OCI-LY3 (cell line): ENCODE data around the gene NEU4.

Experiments
- H2AFZ ChIP-seq: fragments of 200-600, 300-600 bp; shearing (Covaris generic); 2 replicates; pipeline ENCODE4 v1.6.0; 2014; ENCODE audit warnings: antibody characterized with exemption, low read depth, low read length
- H3K27ac ChIP-seq: fragments of 200-600, 300-600 bp; sonication (generic); 2 replicates; pipeline ENCODE4 v1.5.1; 2014; ENCODE audit warnings: mild to moderate bottlenecking, low read length, moderate library complexity, mixed read lengths
- H3K27me3 ChIP-seq: fragments of 200-600, 300-600 bp; sonication (generic); 2 replicates; pipeline ENCODE4 v1.6.1; 2014; ENCODE audit warnings: low read depth, low read length, mixed read lengths
- H3K36me3 ChIP-seq: fragments of 200-600, 300-600 bp; sonication (generic); replicated peaks from 2 replicates; pipeline ENCODE3; 2014; ENCODE audit warnings: low read depth, low read length, mixed read lengths
- H3K4me1 ChIP-seq: fragments of 300-600, 200-600 bp; sonication (generic); 2 replicates; pipeline ENCODE4 v1.6.1; 2014; ENCODE audit warnings: low read length, mixed read lengths
- H3K4me2 ChIP-seq: fragments of 200-600, 300-600 bp; sonication (generic); 2 replicates; pipeline ENCODE4 v1.6.1; 2014; ENCODE audit warnings: low read length, mixed read lengths
- H3K4me3 ChIP-seq: fragments of 300-600, 200-600 bp; sonication (generic); 2 replicates; pipeline ENCODE4 v1.5.1; 2014; ENCODE audit warnings: antibody characterized with exemption, mild to moderate bottlenecking, low read length, moderate library complexity
- H3K79me2 ChIP-seq: fragments of 300-600, 200-600 bp; shearing (Covaris generic); 2 replicates; pipeline ENCODE4 v1.6.1; 2014; ENCODE audit warnings: mild to moderate bottlenecking, low read length, mixed read lengths
- H3K9ac ChIP-seq: fragments of 300-600, 200-600 bp; shearing (Covaris generic); 2 replicates; pipeline ENCODE4 v1.6.0; 2014; ENCODE audit warnings: mild to moderate bottlenecking, low read length, moderate library complexity
- H3K9me3 ChIP-seq: fragments of 200-600, 300-600 bp; shearing (Covaris generic); 2 replicates; pipeline ENCODE4 v1.6.1; 2014; ENCODE audit warnings: low read length, mixed read lengths; ENCODE audit not compliant: insufficient read depth
- H4K20me1 ChIP-seq: fragments of 200-600, 300-600 bp; sonication (generic); 2 replicates; pipeline ENCODE4 v1.6.1; 2016; ENCODE audit warnings: low read length, mixed read lengths; ENCODE audit not compliant: insufficient read depth
- CTCF ChIP-seq: fragments of 200-600, 300-600 bp; sonication (generic); IDR thresholded peaks from 2 replicates; pipeline ENCODE4 v1.5.1; 2014; ENCODE audit warnings: antibody characterized with exemption, low read length, low read depth
- EZH2phosphoT487 ChIP-seq: fragments of 200-600 bp; shearing (Covaris generic); IDR thresholded peaks from 2 replicates; pipeline ENCODE4 v1.6.1; 2018; ENCODE audit warnings: antibody characterized with exemption, mixed run types, low read depth

The NEU4 gene

GRCh38 chr2:241793385-241793784, 15.6 kb upstream of the NEU4 start:
- H3K27me3 ChIP-seq: no peaks in the 10 kb centered on the region
- no peak overlapping the region for H2AFZ ChIP-seq
- peaks cover 11% of the 10 kb centered on the region for H3K4me1 ChIP-seq
- TF ChIP-seq EZH2phosphoT487: no peak
- no peak for TF ChIP-seq CTCF
- H3K79me2 ChIP-seq: no peaks in the 10 kb centered on the region
- no peaks in the 10 kb centered on the region for H3K9me3 ChIP-seq
- no peak overlapping the region for H3K4me2 ChIP-seq
- no peak overlapping the region for H3K4me3 ChIP-seq
- H3K27ac ChIP-seq: no peak overlapping the region
- no peak overlapping the region for H3K9ac ChIP-seq
- H3K36me3 ChIP-seq: no peaks in the 10 kb centered on the region
- no peaks in the 10 kb centered on the region for H4K20me1 ChIP-seq

- Histone ChIP-seq H3K4me3 (no peak overlapping the region), H3K9me3 (no peaks in the 10 kb centered on the region), H3K79me2 (no peaks in the 10 kb centered on the region), H3K27ac (no peak overlapping the region), H3K4me1 (peaks cover 1% of the 10 kb centered on the region), H4K20me1 (no peaks in the 10 kb centered on the region), H3K9ac (no peak overlapping the region), H3K36me3 (no peaks in the 10 kb centered on the region), H3K27me3 (no peaks in the 10 kb centered on the region), H3K4me2 (no peak overlapping the region), H2AFZ (no peak overlapping the region)
- TF ChIP-seq EZH2phosphoT487: no peak
- TF ChIP-seq CTCF: no peak
Observed at GRCh38 chr2:241794250-241794823, 14.7 kb upstream of the NEU4 start.

GRCh38 chr2:241795021-241795999, 13.7 kb upstream of the NEU4 start:
- TF ChIP-seq CTCF (no peak), EZH2phosphoT487 (no peak)
- no peaks in the 10 kb centered on the region for H3K9me3 ChIP-seq
- no peak overlapping the region for H3K27ac ChIP-seq
- no peak overlapping the region for H3K4me2 ChIP-seq
- H3K27me3 ChIP-seq: no peaks in the 10 kb centered on the region
- H3K4me3 ChIP-seq: no peak overlapping the region
- H3K9ac ChIP-seq: no peak overlapping the region
- H4K20me1 ChIP-seq: no peaks in the 10 kb centered on the region
- no peaks in the 10 kb centered on the region for H3K79me2 ChIP-seq
- no peak overlapping the region for H2AFZ ChIP-seq
- no peaks in the 10 kb centered on the region for H3K36me3 ChIP-seq
- H3K4me1 ChIP-seq: no peaks in the 10 kb centered on the region

GRCh38 chr2:241796209-241796608, 12.8 kb upstream of the NEU4 start:
- Histone ChIP-seq H4K20me1 (no peaks in the 10 kb centered on the region), H3K4me2 (no peak overlapping the region), H3K27me3 (no peaks in the 10 kb centered on the region), H3K4me1 (no peaks in the 10 kb centered on the region), H3K79me2 (no peaks in the 10 kb centered on the region), H3K9me3 (no peaks in the 10 kb centered on the region), H3K36me3 (no peaks in the 10 kb centered on the region), H3K27ac (no peak overlapping the region), H2AFZ (no peak overlapping the region), H3K4me3 (no peak overlapping the region), H3K9ac (no peak overlapping the region)
- TF ChIP-seq CTCF (no peak), EZH2phosphoT487 (no peak)
